HS-27A (cell line): Measurements from ENCODE around the gene SHISA7.
"Not testable (repeated sequence)": the region's sequence is repeated elsewhere in the genome, so short reads cannot be mapped to it uniquely, and the experiment has no call there.

Experiments
- DNase-seq: peaks from one replicate; pipeline ENCODE4 v3.0.0-alpha.2; 2012; ENCODE audit warnings: low read depth, missing footprints

The SHISA7 gene

DNA sequence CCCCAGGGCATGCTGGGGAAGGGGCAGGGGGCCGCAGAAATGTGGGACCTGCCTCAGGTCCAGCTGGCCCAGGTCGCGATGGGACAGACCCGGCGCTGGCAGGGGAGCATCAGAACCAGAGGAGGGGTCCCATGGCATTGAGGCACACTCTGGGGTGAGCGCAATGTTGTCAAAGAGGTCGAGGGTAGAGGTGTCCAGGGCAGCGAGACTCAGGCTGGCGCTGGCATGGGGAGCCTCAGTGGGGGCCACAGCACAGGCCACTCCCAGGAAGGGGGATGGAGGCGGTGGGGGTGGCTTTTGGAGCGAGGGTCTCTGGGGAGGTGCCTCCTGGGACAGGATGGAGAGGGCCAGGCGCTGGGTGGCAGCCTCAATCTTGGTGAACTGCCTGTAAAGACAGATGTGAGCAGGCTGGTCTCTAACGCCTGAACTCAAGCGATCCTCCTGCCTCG, 20.5 kb upstream of the SHISA7 start:
- DNase-seq = no peak

GRCh38 chr19:55462722-55463121, 19.6 kb upstream of the SHISA7 start:
- DNase-seq = no peak

- no peak for DNase-seq
Observed at GRCh38 chr19:55461974-55462626, 19.0 kb upstream of the SHISA7 start.

- DNase-seq = peak; percentile 100
Observed at GRCh38 chr19:55461259-55461973, 18.3 kb upstream of the SHISA7 start, which contains the start of gene ISOC2. TSS of gene ISOC2 (minus strand) at chr19:55461642. CDS start at chr19:55456486, 5,156 bp downstream.

DNA sequence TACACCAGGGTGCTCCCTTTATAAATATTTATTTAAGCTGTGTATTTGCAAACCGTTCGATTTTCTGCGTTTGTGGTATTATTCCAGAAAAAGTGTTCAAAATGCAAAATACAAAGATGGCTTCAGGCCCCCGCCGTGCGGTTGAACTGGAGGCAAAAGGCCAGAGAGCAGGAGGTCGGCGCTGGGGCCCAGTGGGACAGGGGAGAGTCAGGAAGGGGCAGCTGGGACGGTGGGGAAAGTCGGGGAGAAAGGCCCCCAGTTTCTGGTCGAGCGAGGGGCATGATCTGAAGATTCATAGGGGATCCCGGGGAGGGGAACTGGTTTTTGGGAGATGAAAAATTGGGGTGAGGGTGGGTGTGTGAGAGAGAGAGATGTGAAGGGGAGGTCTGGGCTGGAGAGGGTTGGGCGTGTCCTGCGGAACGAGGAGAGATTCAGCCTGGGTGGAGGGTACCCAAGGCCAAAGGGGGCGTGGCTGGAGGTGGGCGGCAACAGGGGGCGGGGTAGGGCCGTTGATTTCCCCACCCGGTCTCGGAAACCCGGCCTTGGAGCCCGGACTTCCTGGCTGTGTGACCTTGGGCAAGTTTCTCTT, 17.7 kb upstream of the SHISA7 start:
- no peak for DNase-seq

- no peak for DNase-seq
Observed at GRCh38 chr19:55459950-55460657, 17.0 kb upstream of the SHISA7 start.

DNA sequence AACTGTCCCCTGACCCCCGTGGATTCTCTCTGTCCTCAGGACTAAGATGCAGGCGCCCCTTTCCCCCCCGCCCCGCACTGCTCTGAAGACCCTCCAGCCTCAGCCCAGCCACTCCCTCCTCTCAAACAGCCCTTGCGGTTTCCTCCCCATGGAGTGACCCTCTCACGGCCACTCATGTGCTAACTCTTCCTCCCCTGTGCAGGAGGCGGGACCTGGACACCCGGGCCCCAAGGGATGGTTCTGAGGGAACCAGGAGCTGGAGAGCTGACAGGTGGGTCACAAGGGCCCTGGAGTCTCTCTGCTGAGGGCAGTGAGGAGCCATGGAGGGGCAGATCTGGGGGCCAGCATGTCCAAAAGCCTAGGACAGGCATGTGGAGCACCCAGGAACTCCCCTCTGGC, 16.4 kb upstream of the SHISA7 start:
- no peak for DNase-seq

- DNase-seq = no peak
Observed at GRCh38 chr19:55457683-55458457, 14.8 kb upstream of the SHISA7 start.

GRCh38 chr19:55456347-55456746, 13.2 kb upstream of the SHISA7 start:
- DNase-seq = no peak

DNA sequence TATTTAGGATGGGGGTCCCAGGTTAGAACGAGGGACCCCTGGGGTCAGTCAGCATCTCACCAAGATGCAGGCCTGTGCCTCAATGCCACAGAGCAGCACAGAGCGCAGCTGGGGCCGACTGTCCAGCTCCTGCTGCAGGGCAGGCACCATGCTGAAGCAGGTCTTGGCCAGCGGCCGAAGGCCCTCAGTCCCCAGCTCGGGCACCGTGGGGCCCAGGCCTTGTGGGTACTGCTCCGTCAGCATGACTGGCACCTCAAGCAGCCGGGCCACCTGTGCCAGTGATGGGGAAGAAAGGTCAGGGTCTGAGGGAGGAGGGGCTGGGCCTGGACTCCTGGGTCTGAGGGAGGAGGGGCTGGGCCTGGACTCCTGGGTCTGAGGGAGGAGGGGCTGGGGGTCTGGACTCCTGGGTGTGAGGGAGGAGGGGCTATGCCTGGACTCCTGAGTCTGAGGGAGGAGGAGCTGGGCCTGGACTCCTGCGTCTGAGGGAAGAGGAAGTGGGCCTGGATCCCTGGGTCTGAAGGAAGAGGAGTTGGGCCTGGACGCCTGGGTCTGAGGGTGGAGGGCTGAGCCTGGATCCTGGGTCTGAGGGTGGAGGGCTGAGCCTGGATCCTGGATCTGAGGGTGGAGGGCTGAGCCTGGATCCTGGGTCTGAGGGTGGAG, 12.6 kb upstream of the SHISA7 start:
- DNase-seq = no peak

GRCh38 chr19:55454787-55455243, 11.7 kb upstream of the SHISA7 start:
- no peak for DNase-seq

DNA sequence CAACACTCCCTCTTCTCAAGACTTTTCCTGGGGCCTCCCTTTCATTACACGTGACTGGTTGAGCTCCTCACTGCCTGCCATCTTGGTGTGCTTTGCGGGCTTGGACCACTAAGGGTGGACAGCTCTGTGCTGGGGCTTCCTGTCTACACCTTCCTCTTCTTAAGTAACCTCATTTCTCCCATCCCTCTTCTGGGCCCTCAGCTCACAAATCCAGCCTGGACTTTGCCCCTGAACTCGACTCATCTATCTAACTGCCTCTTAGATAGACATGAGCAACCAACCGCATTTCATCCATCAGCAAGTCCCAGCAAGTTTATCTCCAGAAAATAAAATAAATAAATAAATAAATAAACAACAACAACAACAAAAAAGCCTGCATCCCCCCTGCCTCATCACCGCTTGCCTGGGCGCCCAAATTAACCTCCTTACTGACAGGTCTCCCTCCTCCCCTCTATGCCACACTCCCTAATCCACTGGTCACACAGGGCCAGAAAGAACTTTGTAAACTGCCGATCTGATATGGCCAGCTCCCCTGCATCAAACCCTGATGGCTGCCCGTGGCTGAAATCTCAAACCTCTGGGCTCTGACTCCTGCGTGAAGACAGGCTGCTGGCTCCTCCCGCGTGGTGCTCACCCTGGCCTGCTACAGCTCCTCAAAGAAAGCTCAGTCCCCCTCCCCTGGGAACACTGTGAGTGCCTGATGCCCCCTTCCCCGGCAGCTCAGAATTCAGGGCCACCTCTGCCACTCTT, 10.6 kb upstream of the SHISA7 start:
- DNase-seq = no peak

DNA sequence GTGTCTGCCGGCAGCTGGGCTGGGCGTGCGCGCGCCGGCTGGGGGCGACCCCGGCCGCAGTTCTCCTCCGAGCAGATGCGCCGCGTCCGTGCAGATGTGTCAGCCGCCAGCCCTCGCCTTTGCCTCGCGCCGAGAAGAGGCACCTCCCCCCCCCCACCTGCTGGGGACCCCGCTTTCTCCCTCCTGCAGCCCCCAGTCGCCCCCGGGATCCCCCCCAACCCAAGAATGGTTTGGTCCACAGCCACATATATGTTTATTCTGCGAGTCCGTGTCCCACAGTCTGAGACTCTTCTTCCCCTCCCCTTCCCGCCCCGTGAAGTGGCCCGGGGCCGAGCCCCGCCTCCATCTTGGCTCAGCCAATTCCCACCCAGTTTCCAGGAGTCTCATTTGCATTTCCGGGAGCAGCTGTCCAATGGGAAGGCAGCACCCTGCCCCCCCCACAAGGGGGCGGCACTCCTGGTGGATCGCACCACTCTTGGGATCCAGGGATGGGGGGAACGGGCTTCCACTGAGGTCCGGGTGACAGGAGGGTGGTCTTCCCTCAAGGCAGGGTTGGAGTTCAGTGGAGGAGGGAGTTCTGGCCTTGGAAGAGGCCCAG, 9.7 kb upstream of the SHISA7 start:
- no peak for DNase-seq

GRCh38 chr19:55451965-55452748, 9.1 kb upstream of the SHISA7 start:
- DNase-seq = no peak

DNA sequence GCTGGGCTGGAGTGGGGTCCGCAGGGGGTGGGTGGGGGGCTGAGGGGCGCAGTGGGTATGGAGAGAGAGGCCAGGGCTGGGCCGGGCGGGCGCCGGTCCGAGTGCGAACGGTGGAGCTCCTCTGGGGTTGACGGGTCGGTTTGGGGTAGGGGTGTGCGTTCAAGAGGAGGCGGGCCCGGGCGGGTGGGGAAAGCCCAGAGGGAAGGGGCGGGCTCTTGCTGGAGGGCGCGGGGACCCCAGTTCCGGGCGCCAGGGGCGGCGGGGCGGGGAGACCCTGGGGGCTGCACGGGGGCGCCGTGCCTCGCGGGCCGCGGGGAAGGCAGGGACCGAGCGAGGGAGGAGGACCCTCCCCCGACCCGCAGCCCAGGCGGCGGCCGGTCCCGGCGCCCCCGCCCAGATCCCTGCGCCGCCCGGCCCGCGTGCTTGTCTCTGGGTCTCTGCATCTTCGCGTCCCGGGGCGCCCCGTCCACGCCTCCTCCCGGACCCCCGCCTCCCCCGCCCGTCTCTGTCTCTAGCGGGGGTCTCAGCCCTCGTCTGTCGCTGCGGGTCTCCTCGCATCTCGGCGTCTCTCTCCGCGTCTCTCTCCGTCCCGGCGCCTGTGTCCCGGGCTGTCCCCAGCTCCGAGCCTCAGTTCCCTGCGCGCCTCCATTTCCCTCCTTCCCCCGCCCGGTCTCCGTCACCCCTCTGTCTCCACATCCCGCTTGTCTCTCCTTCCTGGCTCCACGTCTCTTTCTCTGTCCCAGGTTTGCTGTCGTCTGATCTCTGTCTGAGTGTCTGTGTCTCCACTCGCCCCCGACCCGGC, 8.3 kb upstream of the SHISA7 start:
- no peak for DNase-seq

DNA sequence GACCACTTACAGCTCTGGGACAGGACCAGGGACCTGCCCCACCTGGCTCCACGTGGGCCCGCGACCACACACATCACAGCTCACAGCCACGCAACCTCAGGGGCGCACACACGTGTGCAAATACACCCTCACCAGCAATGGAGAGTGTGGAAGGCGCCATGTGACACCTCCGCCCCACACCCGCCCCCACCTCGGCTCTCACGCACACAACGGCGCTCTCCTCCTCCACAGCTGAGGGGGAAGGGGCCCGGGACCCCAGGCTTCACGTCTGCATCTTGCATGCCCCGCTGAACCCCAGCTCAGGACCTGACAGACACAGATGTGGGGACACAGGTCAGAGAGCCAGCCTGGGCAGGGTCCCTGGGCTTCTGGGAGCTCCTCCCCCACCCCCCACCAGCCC, 6.4 kb upstream of the SHISA7 start:
- DNase-seq = no peak

DNA sequence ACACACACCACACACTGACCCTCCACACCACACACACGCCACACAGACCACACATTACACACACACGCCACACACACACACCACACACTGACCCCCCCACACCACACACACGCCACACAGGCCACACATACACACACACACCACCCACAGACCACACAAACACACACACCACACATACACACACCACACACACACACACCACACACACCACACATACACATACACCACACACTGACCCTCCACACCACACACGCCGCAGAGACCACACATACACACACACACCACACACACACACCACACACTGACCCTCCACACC, 5.0 kb upstream of the SHISA7 start:
- not testable (repeated sequence) for DNase-seq

DNA sequence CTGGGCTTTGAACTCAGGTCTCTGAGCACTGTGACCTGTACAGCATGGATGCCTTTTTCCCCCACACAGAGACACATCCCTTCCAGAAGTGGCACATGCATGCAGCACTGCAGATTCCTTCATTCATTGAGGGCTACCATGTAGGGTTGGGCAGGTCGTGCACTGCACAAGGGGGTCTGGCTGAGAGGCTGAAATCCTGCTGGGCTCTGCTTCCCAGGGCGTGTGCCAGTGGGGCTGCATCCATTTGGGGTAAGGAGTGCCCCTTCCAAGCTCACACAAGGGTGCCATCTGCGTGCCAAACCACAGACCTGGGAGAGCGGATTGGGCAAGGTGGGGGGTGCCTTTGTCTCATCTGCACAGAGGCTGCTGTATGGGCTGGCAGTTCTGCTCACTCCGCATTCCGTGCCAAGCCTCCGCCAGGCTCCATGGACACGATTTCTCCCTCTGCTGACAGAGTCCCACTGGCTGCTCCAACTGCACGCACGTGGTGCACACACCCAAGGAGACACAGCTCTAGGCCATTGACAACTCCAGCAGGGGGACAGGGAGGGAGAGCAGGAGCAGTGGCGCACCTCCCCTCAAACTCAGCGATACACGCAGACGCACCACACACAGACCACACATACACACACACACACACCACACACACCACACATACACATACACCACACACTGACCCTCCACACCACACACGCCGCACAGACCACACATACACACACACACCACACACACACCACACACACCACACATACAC, 4.5 kb upstream of the SHISA7 start:
- no peak for DNase-seq
